RWPE1 (cell line): ENCODE results near the gene SLC22A5.
A peak's percentile ranks its signal among the peaks of the same experiment; 100 is the strongest.

Experiments used
- CTCF ChIA-PET: fragments of 350-600 bp; sonication (Branson Sonifier 250); formaldehyde crosslinking; extraction: SDS; loops from one replicate; lab custom pipeline; 2021; lab: Yijun Ruan, JAX
- POLR2A ChIA-PET: fragments of 400-600 bp; formaldehyde crosslinking; extraction: SDS; loops from one replicate; lab custom pipeline; 2020; ENCODE audit warnings: antibody characterized with exemption; ENCODE audit not compliant: low non-redundant PET; lab: Yijun Ruan, JAX
- DNase-seq: peaks from one replicate; pipeline ENCODE4 v3.0.0; 2012; ENCODE audit warnings: low spot score
- H3K27ac ChIP-seq: fragments of 450-650 bp; 2 replicates; pipeline ENCODE4 v1.5.1; 2017
- TF ChIP-seq, protein P1 (sequence below): fragments of 450-650 bp; conservative IDR thresholded peaks from 2 replicates; pipeline ENCODE4 v1.5.1; 2017; ENCODE audit warnings: low read depth, mild to moderate bottlenecking

SLC22A5 gene

DNA sequence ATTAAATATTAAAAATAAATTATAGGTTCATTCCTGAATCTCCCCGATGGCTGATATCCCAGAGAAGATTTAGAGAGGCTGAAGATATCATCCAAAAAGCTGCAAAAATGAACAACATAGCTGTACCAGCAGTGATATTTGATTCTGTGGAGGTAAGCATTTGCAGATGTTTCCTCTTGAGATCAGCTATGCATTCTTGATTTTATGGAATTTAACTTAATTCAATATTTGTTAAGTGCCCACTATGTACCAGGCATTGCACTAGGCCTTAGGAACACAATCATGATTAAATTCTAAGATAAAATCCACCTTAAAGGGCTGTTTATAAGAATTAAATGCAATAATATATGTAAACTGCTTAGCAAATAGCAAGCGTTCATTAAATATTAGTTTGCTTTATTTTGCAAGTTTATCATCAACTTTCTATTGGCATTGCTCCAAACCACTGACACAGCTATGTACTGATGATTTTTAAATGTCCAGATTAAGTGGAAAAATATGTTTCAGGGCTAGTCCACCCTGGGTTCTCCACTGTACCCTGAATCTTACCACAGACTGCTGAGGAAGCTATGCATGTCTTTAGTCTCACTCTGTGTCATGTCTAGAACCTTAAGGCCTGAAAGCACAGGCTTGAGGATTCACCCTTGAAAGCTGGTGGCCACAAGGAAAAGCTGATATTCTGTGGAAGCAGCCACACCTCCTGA, 42.1 kb upstream of the SLC22A5 start:
- ChIA-PET POLR2A (no interaction called here), CTCF (interaction anchor here (0.7 to 1.0 kb wide), 2 partner anchors 12 to 556 kb away, joined by 4 read pairs; no protein-coding TSS in a partner anchor)
- H3K27ac ChIP-seq = no peak overlapping the region
- no peak for DNase-seq
- TF ChIP-seq, protein P1, sequence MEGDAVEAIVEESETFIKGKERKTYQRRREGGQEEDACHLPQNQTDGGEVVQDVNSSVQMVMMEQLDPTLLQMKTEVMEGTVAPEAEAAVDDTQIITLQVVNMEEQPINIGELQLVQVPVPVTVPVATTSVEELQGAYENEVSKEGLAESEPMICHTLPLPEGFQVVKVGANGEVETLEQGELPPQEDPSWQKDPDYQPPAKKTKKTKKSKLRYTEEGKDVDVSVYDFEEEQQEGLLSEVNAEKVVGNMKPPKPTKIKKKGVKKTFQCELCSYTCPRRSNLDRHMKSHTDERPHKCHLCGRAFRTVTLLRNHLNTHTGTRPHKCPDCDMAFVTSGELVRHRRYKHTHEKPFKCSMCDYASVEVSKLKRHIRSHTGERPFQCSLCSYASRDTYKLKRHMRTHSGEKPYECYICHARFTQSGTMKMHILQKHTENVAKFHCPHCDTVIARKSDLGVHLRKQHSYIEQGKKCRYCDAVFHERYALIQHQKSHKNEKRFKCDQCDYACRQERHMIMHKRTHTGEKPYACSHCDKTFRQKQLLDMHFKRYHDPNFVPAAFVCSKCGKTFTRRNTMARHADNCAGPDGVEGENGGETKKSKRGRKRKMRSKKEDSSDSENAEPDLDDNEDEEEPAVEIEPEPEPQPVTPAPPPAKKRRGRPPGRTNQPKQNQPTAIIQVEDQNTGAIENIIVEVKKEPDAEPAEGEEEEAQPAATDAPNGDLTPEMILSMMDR = no peak

DNA sequence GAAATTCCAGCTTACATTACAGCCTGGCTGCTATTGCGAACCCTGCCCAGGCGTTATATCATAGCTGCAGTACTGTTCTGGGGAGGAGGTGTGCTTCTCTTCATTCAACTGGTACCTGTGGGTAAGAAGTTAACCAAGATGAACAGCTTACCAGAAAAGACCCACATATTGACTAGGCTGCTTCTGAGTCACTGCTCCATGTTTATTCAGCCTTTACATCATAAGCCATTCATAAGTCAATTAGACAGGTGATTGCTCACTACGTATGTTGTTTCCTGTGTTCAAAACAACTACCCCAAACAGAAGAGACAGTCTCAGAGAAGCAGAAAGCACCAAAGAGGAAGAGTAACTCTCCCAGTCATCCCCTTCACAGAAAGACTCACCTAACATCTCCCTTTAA, 34.7 kb upstream of the SLC22A5 start:
- no peak overlapping the region for H3K27ac ChIP-seq
- ChIA-PET POLR2A (no interaction called here), CTCF (interaction anchor here (0.6 kb wide), 1 partner anchor 897 kb away, joined by 6 read pairs; no protein-coding TSS in a partner anchor)
- TF ChIP-seq, protein P1 = no peak
- peak; percentile 63 for DNase-seq

DNA sequence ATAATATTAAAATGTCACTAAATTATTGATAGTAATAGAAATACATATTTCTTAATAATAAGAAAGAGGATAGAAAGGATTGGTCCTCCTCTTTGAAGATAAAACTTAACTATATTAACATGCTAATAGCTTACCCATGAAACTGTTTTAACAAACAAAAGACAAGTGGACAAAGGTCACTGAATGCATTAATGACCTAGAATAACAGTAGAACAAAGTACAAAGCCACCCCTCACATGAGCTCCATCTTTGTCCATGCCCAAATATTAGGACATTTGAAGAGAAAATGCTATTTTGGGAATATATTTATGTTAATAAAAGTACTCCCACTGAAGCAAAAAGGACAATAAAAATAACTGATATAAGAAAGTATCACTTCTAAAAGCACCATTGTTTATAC, 34.1 kb upstream of the SLC22A5 start:
- TF ChIP-seq, protein P1 = no peak
- CTCF ChIA-PET = interaction anchor here (0.6 kb wide), 1 partner anchor 898 kb away, joined by 6 read pairs; no protein-coding TSS in a partner anchor
- POLR2A ChIA-PET = no interaction called here
- DNase-seq = no peak
- no peak overlapping the region for H3K27ac ChIP-seq

DNA sequence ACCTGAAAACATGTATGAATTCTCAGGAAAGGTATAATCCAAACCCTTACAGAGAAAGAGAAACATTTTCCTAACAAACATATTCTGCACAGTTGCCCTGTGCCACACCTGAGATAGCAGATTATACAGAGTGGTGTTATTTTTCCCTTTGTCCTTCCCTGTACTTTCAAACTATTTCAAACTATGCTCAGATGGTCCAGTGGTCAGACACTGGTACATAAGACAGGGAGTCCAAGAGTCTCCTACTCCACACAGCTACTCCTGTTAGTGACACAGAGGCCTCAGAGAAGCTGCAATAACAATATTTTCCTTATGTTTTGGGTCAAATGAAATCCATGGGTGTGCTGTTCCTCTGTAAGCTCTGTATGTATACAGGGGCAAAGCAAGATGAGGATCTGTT, 30.0 kb upstream of the SLC22A5 start:
- H3K27ac ChIP-seq = no peak overlapping the region
- ChIA-PET POLR2A (interaction anchor here (0.6 kb wide), 2 partner anchors 37 to 71 kb away, joined by 3 read pairs; no protein-coding TSS in a partner anchor), CTCF (interaction anchor here (1.0 kb wide), 1 partner anchor 12 kb away, joined by 4 read pairs; no protein-coding TSS in a partner anchor)
- DNase-seq = no peak
- TF ChIP-seq, protein P1 = no peak

DNA sequence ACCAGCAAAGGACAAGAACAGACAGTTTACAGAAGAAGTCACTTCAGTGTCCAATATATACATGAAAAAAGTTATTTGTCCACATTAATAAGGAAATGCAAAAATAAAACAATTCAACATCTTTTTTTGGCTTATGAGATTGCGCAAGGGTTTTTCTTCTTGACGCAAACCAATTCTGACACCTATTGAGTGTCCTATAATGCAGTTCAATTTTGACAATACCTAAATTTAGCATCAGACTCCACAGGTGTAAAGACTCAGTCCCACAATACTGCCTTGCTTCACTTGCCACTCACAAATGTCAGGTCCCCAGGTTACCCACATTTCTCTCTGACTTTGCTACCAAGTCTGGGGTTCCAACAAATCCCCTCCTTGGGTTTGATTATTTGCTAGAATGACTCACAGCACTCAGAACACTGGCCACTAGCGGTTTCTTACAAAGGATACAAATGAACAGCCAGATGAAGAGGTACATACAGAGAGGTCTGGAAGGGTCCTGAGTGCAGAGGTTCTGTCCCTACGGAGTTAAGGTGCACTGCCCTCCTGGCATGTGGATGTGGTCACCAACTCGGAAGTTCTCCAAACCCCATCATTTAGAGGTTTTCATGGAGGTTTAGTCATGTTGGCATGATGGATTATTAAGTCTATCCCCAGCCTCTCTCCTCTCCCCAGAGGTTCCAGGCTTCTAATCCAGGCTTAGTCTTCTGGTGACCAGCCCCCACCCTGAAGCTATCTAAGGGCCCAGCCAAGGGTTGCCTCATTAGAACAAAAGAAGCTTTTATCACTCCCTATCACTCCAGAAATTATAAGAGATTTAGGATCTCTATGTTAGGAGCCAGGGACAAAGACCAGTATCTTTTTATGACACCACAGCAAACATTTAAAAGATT, 27.0 kb upstream of the SLC22A5 start:
- DNase-seq = no peak
- TF ChIP-seq, protein P1 = no peak
- H3K27ac ChIP-seq = no peak overlapping the region
- POLR2A ChIA-PET = no interaction called here
- CTCF ChIA-PET = interaction anchor here (0.6 kb wide), 2 partner anchors 106 to 369 kb away, joined by 3 read pairs; no protein-coding TSS in a partner anchor
